Endothelial cell of umbilical vein (primary cell): Measurements from ENCODE around the gene THSD7B. TPM values are rescaled to one million over a fixed set of nuclear protein-coding genes. Genes with fewer than 3 reads are reported as not detected.
"Not testable (repeated sequence)": the region's sequence is repeated elsewhere in the genome, so short reads cannot be mapped to it uniquely, and the experiment has no call there.

Source experiments
- BruUV-seq: library from RNA; stranded (reverse); fragments of 400-500 nt; replicated peaks from 2 replicates; lab custom pipeline; 2021; lab: Mats Ljungman, UMichigan
- CTCF ChIA-PET: fragments of 300-600, 350-600 bp; sonication (Branson Sonifier 250); formaldehyde crosslinking; loops from one replicate; lab custom pipeline; 2021; ENCODE audit warnings: antibody characterized with exemption, inconsistent platforms; lab: Charles Lee
- POLR2A ChIA-PET: fragments of 300-600, 350-600 bp; sonication (Branson Sonifier 250); formaldehyde crosslinking; loops from one replicate; lab custom pipeline; 2021; ENCODE audit warnings: antibody characterized with exemption, inconsistent platforms; lab: Charles Lee
- DNase-seq: peaks from one replicate; pipeline ENCODE4 v3.0.0-alpha.2; 2011; ENCODE audit warnings: low read depth, low spot score
- FAIRE-seq: peaks from 2 replicates; lab custom pipeline; 2011; peaks lifted over from hg19 to GRCh38; lab: Jason Lieb, UNC
- H2AFZ ChIP-seq: 2 replicates; pipeline ENCODE4 v1.6.0; 2012; ENCODE audit warnings: low read depth, low read length, control low read depth, inconsistent platforms
- H3K27ac ChIP-seq: 2 replicates; pipeline ENCODE4 v1.5.1; 2011; ENCODE audit warnings: low read depth, mild to moderate bottlenecking, control low read depth, low read length, moderate library complexity; ENCODE audit not compliant: insufficient read depth
- H3K27me3 ChIP-seq, 2 experiments: 2 replicates each; pipeline versions ENCODE4 v1.6.0 to v1.6.1; 2011; ENCODE audit warnings: low read length in 2 of 2, mixed read lengths in 1 of 2; ENCODE audit not compliant: control insufficient read depth in 2 of 2, insufficient read depth in 2 of 2
- H3K36me3 ChIP-seq, 2 experiments: 2 replicates in 1 of 2; 3 replicates in 1 of 2; pipeline ENCODE4 v1.5.1; 2011; ENCODE audit warnings: low read length in 2 of 2, mild to moderate bottlenecking in 1 of 2, moderate library complexity in 1 of 2; ENCODE audit not compliant: control insufficient read depth in 2 of 2, insufficient read depth in 2 of 2; ENCODE audit errors: extremely low read depth in 1 of 2
- H3K4me1 ChIP-seq: 3 replicates; pipeline ENCODE4 v1.5.1; 2011; ENCODE audit warnings: mild to moderate bottlenecking, low read length; ENCODE audit not compliant: control insufficient read depth, insufficient read depth; ENCODE audit errors: extremely low read depth
- H3K4me2 ChIP-seq: 2 replicates; pipeline ENCODE4 v1.6.1; 2011; ENCODE audit warnings: low read length, control low read depth, mixed read lengths; ENCODE audit not compliant: insufficient read depth
- H3K4me3 ChIP-seq, 3 experiments: fragments of 200-600 bp in 1 of 3; sonication (generic), shearing (Covaris generic) in 1 of 3; replicated peaks in 1 of 3; 2 replicates each; pipeline ENCODE4 v1.5.1; 2011 to 2016; ENCODE audit warnings: control low read depth in 3 of 3, low read length in 3 of 3, mild to moderate bottlenecking in 2 of 3, inconsistent platforms in 1 of 3, low read depth in 1 of 3, moderate library complexity in 1 of 3; ENCODE audit not compliant: insufficient read depth in 1 of 3
- H3K79me2 ChIP-seq: 2 replicates; pipeline ENCODE4 v1.6.0; 2012; ENCODE audit warnings: low read length, inconsistent platforms; ENCODE audit not compliant: control insufficient read depth, insufficient read depth
- H3K9ac ChIP-seq: replicated peaks from 2 replicates; pipeline ENCODE3; 2011; ENCODE audit warnings: low read length, control low read depth; ENCODE audit not compliant: insufficient read depth; ENCODE audit errors: extremely low read depth
- H3K9me1 ChIP-seq: replicated peaks from 3 replicates; pipeline ENCODE4 v1.6.0; 2011; ENCODE audit warnings: mild to moderate bottlenecking, low read length; ENCODE audit not compliant: control insufficient read depth, insufficient read depth; ENCODE audit errors: extremely low read depth
- H3K9me3 ChIP-seq: replicated peaks from 2 replicates; pipeline ENCODE4 v1.5.1; 2012; ENCODE audit warnings: low read length, inconsistent platforms; ENCODE audit not compliant: control insufficient read depth, insufficient read depth
- H4K20me1 ChIP-seq: replicated peaks from 2 replicates; pipeline ENCODE3; 2011; ENCODE audit warnings: mild to moderate bottlenecking, low read length; ENCODE audit not compliant: control insufficient read depth, insufficient read depth; ENCODE audit errors: extremely low read depth
- FOS ChIP-seq: IDR thresholded peaks from 2 replicates; pipeline ENCODE4 v1.6.1; 2011; ENCODE audit warnings: mild to moderate bottlenecking, low read length, moderate library complexity, borderline replicate concordance; ENCODE audit not compliant: insufficient read depth
- GATA2 ChIP-seq: IDR thresholded peaks from 2 replicates; pipeline ENCODE4 v1.7.0; 2011; ENCODE audit warnings: low read depth, mild to moderate bottlenecking, moderate library complexity, mixed read lengths, low read length; ENCODE audit not compliant: insufficient read length, insufficient read depth
- JUN ChIP-seq: IDR thresholded peaks from 2 replicates; pipeline ENCODE4 v1.6.1; 2011; ENCODE audit warnings: borderline replicate concordance, low read depth; ENCODE audit not compliant: insufficient read length, insufficient read depth
- MYC ChIP-seq: IDR thresholded peaks from one replicate; pipeline ENCODE4 v1.6.1; 2011; ENCODE audit warnings: mild to moderate bottlenecking, low read depth, low read length
- dilution Hi-C: fragments of 300-500 bp; cut with MboI; formaldehyde crosslinking; loops from one replicate; pipeline ENCODE4 v1.15.0; 2019; ENCODE audit warnings: low sequenced_read_pairs; ENCODE audit not compliant: extremely low pct_ligation_motif_present
- intact Hi-C: fragments of 100-400 bp; cut with micrococcal nuclease; formaldehyde crosslinking; loops from one replicate; pipeline ENCODE4 v1.10.0; 2022
- polyA plus RNA-seq, 4 experiments: library from polyadenylated mRNA; depleted of rRNA in 3 of 4; stranded (reverse) in 3 of 4; unstranded in 1 of 4; fragments of >200 nt; gene quantifications; 2 replicates each; pipeline versions ENCODE4 v1.2.1 to v1.2.3, GENCODE V29; 2011 to 2012; ENCODE audit warnings: missing spikeins in 1 of 4
- total RNA-seq: library from RNA; stranded (reverse); gene quantifications from 2 replicates; pipeline ENCODE4 v1.2.3, GENCODE V29; 2021

The THSD7B gene
- total and polyA plus RNA-seq, 2 donors (not counting 3 experiments of a cell fraction or from before 2014, with no cell fraction given), result 0.04 TPM; not detected in 1

DNA sequence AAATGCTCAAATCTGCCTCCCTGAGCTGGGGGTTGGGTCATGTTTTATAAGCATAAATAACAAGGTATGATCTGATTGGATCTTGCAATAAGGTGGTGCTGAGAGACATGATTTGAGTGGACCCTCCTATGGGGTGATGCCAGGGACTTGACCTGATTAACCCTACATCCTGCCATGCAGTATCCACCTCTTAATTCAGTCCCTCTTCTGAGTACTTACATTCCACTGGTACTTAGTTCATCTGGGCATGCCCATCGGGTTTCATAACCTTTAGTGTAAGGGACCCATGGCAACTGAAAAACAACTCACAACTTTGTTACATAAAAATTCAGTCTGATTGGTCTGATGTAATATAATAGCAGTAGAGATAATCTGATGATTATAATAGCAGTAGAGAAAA, 801.0 kb downstream of the THSD7B start:
- Histone ChIP-seq H3K36me3 (no peaks in the 10 kb centered on the region), H3K4me2 (no peak overlapping the region), H3K9ac (no peak overlapping the region), H3K4me3 (no peak overlapping the region), H3K4me1 (no peaks in the 10 kb centered on the region), H3K9me1 (no peaks in the 10 kb centered on the region), H3K27ac (no peak overlapping the region), H3K27me3 (no peaks in the 10 kb centered on the region), H2AFZ (no peak overlapping the region), H3K79me2 (no peaks in the 10 kb centered on the region), H4K20me1 (no peaks in the 10 kb centered on the region), H3K9me3 (peaks cover 1% of the 10 kb centered on the region)
- ChIA-PET CTCF (no interaction called here), POLR2A (no interaction called here)
- DNase-seq, result no peak
- no peak for FAIRE-seq
- dilution Hi-C loops (no loop called here), intact Hi-C loops (no loop called here)
- TF ChIP-seq FOS (no peak), MYC (no peak)
- no TSS peak for BruUV-seq

DNA sequence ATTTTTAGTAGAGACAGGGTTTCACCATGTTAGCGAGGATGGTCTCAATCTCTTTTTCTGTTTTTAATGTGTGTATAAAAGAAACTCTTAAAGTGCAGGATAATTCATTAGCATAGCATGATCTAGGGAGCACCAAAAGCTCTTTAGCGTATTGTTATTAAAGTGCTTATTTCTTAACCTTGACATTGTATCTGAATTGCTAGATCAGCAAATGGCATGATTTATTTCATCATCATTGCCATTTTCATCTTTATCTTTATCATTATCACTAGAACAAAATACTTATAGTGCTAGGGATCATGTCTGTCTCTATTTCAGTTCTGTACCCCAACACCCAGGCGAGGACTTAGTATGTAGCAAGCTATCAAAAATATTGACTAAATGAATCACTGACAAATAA, 805.1 kb downstream of the THSD7B start:
- H2AFZ ChIP-seq, result no peak overlapping the region
- no peaks in the 10 kb centered on the region for H3K79me2 ChIP-seq
- TF ChIP-seq GATA2 (no peak), JUN (no peak)
- intact Hi-C loops (no loop called here), dilution Hi-C loops (no loop called here)
- H3K9ac ChIP-seq, result no peak overlapping the region
- ChIA-PET POLR2A (no interaction called here), CTCF (no interaction called here)
- no peak overlapping the region for H3K27ac ChIP-seq
- DNase-seq (no peak), FAIRE-seq (no peak)
- peaks cover 4% of the 10 kb centered on the region for H3K9me3 ChIP-seq
- H3K9me1 ChIP-seq, result no peaks in the 10 kb centered on the region
- no TSS peak for BruUV-seq
- no peak overlapping the region for H3K4me2 ChIP-seq
- H3K27me3 ChIP-seq, result no peaks in the 10 kb centered on the region
- no peaks in the 10 kb centered on the region for H3K4me1 ChIP-seq
- H3K4me3 ChIP-seq, result no peak overlapping the region
- no peaks in the 10 kb centered on the region for H3K36me3 ChIP-seq
- H4K20me1 ChIP-seq, result no peaks in the 10 kb centered on the region

DNA sequence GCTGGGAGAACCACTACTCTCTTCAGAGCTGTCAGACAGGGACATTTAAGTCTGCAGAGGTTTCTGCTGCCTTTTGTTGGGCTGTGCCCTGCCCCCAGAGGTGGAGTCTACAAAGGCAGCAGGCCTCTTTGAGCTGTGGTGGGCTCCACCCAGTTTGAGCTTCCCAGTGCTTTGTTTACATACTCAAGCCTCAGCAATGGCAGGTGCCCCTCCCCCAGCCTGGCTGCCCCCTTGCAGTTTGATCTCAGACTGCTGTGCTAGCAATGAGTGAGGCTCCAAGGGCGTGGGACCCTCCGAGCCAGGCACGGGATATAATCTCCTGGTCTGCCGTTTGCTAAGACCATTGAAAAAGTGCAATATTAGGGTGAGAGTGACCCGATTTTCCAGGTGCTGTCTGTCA, 822.5 kb downstream of the THSD7B start:
- H3K27me3 ChIP-seq, H3K9me1 ChIP-seq, dilution Hi-C loops, H3K9ac ChIP-seq, BruUV-seq, H4K20me1 ChIP-seq, H3K4me3 ChIP-seq, POLR2A ChIA-PET, intact Hi-C loops, FAIRE-seq, H3K36me3 ChIP-seq, H3K27ac ChIP-seq, H3K4me1 ChIP-seq, H3K4me2 ChIP-seq, CTCF ChIA-PET, DNase-seq, H2AFZ ChIP-seq, H3K9me3 ChIP-seq, H3K79me2 ChIP-seq: not testable (repeated sequence)

DNA sequence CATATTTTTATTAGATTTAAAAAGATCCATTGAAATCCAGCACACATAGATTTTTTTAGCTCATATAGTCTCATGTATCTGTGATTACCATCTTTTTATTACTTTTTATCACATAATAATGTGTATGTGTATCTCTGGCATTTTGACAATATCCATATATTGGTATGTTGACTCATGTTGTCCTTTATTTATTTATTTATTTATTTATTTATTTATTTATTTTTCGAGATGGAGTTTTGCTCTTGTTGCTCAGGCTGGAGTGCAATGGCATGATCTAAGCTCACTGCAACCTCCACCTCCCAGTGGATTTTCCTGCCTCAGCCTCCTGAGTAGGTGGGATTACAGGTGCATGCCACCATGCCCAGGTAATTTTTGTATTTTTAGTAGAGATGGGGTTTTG, 823.2 kb downstream of the THSD7B start:
- H3K9ac ChIP-seq, result not testable (repeated sequence)

More for the DNA sequence above, 823.2 kb downstream of the THSD7B start:
- CTCF ChIA-PET, H2AFZ ChIP-seq, H4K20me1 ChIP-seq, dilution Hi-C loops, H3K4me2 ChIP-seq, intact Hi-C loops, FAIRE-seq, H3K9me1 ChIP-seq, BruUV-seq, H3K36me3 ChIP-seq, H3K79me2 ChIP-seq, H3K4me3 ChIP-seq, POLR2A ChIA-PET, H3K27me3 ChIP-seq, H3K9me3 ChIP-seq, H3K27ac ChIP-seq, DNase-seq, H3K4me1 ChIP-seq: not testable (repeated sequence)
